Endothelial cell of umbilical vein (primary cell): ENCODE results near the gene TRNP1.

Source experiments
- CTCF ChIP-seq, 2 donors: IDR thresholded peaks; 1 replicate in 1 of 2; 2 replicates in 1 of 2; pipeline ENCODE4 v1.5.1; 2011; ENCODE audit warnings: low read length in 2 of 2, mild to moderate bottlenecking in 2 of 2, moderate library complexity in 2 of 2, control low read depth in 1 of 2, inconsistent platforms in 1 of 2, low read depth in 1 of 2; ENCODE audit not compliant: insufficient read depth in 1 of 2; ENCODE audit errors: extremely low read depth in 1 of 2
- EZH2 ChIP-seq: IDR thresholded peaks from 2 replicates; pipeline ENCODE4 v1.6.1; 2012; ENCODE audit warnings: borderline replicate concordance, low read depth, mild to moderate bottlenecking, moderate library complexity, low read length, inconsistent platforms; ENCODE audit not compliant: severe bottlenecking
- FOS ChIP-seq: IDR thresholded peaks from 2 replicates; pipeline ENCODE4 v1.6.1; 2011; ENCODE audit warnings: mild to moderate bottlenecking, low read length, moderate library complexity, borderline replicate concordance; ENCODE audit not compliant: insufficient read depth
- JUN ChIP-seq: IDR thresholded peaks from 2 replicates; pipeline ENCODE4 v1.6.1; 2011; ENCODE audit warnings: borderline replicate concordance, low read depth; ENCODE audit not compliant: insufficient read length, insufficient read depth
- MAX ChIP-seq: IDR thresholded peaks from 2 replicates; pipeline ENCODE4 v1.6.1; 2011; ENCODE audit not compliant: insufficient read depth, insufficient read length
- POLR2A ChIP-seq: IDR thresholded peaks from 2 replicates; pipeline ENCODE4 v1.6.1; 2012; ENCODE audit warnings: low read depth, mild to moderate bottlenecking, control low read depth, low read length
- POLR2AphosphoS5 ChIP-seq: IDR thresholded peaks from 2 replicates; pipeline ENCODE4 v1.6.1; 2012; ENCODE audit warnings: low read depth, mild to moderate bottlenecking, control low read depth, low read length, moderate library complexity; ENCODE audit not compliant: insufficient read depth

GRCh38 chr1:26971590-26971989 is 21.9 kb upstream of the TRNP1 start:
- TF ChIP-seq JUN (no peak), CTCF (IDR thresholded peaks at IDR 0.05; ENCODE audit: extremely low read depth in 1 of 2, insufficient read depth in 1 of 2, low read depth in 1 of 2, low read length in 2 of 2) (no peak), POLR2A (no peak), EZH2 (no peak), POLR2AphosphoS5 (no peak), FOS (no peak), MAX (no peak)
